HG03025 (cell line): Measurements from ENCODE around the gene ATG2A.

Source experiments
- ATAC-seq: cut with Tn5 transposase; IDR thresholded peaks from one replicate; pipeline ENCODE4 v1.9.1; 2021; ENCODE audit warnings: mild to moderate bottlenecking, moderate library complexity; ENCODE audit not compliant: unreplicated experiment, low FRiP score

ATG2A gene

GRCh38 chr11:64888729-64889511 is 28.1 kb downstream of the ATG2A start:
- ATAC-seq = no peak

DNA sequence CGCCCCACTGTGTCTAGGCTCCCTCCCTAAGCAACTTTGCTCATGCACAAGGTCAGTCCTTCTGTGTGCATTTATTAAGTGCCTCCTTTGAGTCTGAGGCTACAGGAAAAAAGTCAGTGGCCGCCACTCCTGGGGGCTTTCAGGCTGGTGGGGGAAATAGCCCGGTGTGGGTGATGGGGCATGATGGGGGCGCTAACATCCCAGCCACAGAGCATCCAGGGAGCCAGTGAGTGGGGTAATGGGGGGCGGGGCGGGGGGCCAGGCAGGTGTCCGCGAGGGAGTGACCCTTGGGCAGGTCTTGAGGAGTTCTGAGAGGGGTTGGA is 28.6 kb downstream of the ATG2A start:
- ATAC-seq = no peak

DNA sequence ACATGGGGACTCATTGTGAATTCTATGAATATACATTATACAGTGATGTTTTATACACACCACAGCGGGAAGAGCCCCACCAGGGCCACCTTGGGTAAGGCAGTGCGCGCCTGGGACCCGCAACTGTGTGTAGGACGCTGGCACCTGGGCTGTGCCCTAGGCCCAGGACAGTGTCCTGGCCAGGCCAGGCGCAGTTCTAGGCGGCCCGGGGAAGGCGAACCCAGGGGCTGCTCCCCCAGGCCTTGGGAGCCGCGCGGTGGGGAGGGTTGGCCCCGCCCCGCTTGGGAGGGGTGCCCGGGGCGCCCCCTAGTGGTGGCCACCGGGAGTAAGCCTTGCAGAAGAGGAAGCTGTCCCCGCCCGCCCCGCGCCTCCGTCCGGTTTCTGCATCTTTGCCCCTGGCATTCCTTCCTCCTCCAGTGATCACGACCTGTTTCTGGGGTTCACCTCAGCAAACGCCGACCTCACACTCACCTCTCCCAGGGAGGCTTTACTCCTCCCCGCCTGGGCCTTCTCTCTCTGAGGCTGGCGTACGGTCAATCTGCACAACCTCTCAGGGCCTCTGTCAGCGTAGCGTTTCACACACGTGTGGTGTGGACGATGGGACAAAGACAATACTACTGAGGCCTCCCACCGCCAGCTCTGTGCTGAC is 29.1 kb downstream of the ATG2A start:
- no peak for ATAC-seq

DNA sequence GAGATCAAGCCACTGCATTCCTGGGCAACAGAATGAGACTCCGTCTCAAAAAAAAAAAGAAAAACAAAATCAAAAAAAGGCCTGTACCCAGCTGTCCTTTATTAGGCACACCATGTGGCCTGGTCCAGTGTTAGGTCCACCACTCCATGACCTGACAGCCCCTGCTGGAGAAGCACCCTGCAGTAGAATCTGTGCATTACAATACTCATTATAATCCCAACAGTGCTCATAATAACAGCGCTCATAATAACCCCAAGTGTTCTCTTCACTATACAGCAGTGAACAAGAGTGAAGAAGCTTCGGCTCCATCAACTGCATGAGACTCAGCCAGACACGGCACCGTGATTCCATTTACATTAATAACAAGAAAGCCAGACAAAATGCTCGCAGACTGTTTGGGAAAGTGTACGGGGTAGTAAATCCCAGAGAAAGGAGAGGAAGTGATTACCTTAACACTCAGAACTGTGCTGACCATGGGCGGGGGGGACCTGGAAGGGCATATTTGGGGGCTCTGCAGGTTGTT is 29.7 kb downstream of the ATG2A start:
- ATAC-seq = no peak

DNA sequence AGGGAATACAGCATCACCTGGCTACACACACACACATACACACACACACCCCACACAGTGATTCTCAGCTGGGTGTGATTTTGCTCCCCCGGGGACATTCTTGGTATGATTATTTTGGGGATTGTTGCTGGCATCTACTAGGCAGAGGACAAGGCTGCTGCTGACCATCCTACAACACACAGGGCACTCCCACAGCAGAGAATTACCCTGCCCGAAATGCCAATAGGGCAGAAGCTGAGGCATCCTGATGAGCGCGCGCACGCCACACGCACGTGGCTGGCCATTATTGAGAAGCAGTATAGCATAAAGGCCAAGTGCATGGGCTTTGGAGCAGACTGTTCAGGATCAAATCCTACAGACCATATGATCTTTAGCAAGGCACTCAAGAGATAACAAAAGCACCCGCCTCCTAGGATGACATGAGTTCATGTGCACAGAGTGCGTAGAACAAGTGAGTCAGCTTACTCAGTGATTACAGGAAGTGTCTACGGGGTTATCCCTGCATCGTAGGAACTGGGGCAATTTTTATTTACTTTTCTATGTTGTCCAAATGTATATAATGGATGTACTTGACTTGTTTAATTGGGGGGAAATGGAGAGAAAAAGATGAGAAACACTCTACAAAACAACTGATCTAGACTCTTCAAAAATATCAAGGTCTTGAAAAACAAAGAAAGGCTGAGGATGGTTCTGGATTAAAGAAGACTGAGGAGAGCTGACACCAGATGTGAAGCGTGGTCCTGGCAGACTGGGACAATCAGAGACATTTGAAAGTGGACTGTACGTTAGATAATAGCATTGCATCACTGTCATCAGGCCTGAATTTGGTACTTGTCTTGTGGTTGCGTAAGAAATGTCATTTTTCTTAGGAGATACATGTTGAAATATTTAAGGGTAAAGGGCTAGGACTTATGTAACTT is 31.4 kb downstream of the ATG2A start:
- no peak for ATAC-seq

DNA sequence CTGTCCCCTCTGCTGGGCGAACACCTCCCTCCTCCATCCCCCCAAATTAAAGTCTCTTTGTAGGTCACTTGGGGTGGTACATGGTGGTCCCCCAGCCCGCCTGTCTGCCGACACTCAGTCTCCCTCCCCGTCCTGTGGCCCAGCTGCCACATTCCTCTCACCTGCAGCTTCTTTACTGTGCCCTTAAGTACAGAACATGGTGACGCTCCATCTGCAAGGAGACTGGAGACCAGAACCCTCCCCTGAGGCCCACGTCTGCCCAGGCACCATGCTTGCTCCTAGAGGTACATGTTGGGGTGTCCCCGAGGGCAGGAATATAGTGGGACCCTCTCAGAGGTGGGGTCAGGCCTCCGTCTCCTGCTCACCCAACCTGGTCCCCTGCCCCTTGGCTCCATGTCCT is 33.0 kb downstream of the ATG2A start:
- no peak for ATAC-seq

- no peak for ATAC-seq
Measured at GRCh38 chr11:64883575-64883974, 33.4 kb downstream of the ATG2A start.

- ATAC-seq = no peak
Measured at GRCh38 chr11:64882243-64882642, 34.8 kb downstream of the ATG2A start.

- ATAC-seq = no peak
Measured at GRCh38 chr11:64881476-64881875, 35.5 kb downstream of the ATG2A start.

- no peak for ATAC-seq
Measured at GRCh38 chr11:64880240-64881001, 36.6 kb downstream of the ATG2A start.

DNA sequence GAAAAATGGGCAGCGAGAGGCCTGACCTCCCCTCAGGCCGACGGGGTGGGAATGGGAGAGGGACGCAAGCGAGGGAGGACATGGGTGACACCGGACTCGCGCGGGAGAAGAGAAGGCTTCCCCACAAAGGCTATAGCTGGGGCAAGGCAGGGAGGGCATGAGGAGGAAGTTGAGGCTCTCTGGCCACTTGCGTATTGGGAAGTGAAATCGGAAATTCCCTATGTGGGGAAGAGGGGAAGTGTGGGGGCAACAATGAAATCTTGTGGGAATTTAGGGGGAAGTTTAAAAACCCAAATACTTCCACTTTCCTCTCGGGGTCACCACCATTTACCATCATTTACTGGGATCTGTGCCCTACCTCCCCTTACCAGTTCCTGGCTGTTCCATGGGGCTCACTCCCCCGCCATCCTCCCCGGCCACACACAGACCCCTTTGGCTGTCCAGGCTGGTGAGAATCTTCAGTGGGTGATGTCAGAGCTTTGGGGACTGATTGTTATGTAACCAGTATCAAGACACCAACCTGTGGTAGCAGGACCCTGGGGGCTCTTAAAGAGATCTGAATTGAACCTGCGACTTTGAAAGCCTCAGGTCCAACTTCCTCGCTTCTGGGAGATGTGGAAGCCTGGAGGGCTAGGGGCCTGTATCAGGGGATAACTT is 37.6 kb downstream of the ATG2A start:
- no peak for ATAC-seq

- peak; percentile 74 for ATAC-seq
Measured at GRCh38 chr11:64878494-64879243, 38.3 kb downstream of the ATG2A start, which contains the start of gene EHD1. EHD1 (minus strand) TSS chr11:64878621; CDS start chr11:64878464, 157 bp downstream.

GRCh38 chr11:64878223-64878493 is 38.9 kb downstream of the ATG2A start:
- ATAC-seq = peak; percentile 18

DNA sequence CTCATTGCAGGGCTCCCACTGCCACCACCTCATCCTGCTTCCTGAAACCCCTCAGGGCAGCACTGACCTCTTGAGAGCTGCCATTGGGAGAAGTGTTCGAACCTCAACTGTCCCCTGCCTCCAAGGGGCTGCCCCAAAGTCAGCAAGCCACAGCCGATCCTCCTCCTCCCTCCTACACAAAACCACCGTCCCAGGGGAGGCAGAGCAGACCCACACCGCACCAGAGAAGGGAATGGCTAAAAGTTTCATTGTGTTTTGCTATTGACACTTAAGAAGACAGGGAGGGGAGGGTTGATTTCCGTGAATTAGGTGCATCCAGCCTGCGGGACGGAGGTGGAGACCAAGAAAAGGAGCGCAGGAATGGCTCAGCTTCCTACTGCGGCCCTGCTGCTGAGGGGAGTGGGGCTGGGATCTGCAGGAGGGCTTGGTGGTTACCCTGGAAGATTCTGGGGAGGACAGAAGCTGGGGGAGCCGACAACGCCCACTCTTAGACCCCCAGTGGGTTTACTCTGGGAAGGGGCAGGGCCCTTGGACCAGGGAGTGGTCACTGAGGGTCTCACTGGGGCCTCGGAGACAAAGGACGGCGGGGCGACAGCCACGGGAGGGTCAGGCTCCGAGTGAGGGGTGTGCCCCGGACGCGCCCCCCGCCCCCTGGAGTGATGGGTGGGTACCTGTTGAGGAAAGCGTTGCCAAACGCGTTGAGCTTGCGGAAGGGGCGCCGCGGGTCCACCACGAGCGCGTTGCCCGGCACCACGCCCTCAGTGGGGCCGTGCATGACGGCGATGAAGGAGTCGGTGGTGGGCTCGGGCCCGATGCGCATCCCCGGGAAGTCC is 39.4 kb downstream of the ATG2A start:
- peak; percentile 10 for ATAC-seq

- ATAC-seq = no peak
Measured at GRCh38 chr11:64876835-64877341, 40.1 kb downstream of the ATG2A start.

GRCh38 chr11:64876229-64876750 is 40.7 kb downstream of the ATG2A start:
- no peak for ATAC-seq

- ATAC-seq = no peak
Measured at GRCh38 chr11:64875369-64876228, 41.4 kb downstream of the ATG2A start.
